ENCODE results near the gene KRT84. TPM values are rescaled to one million over a fixed set of nuclear protein-coding genes. Genes with fewer than 3 reads are reported as not detected.

Gene KRT84
- total RNA-seq, 4 donors from 2014 or later = not detected

DNA sequence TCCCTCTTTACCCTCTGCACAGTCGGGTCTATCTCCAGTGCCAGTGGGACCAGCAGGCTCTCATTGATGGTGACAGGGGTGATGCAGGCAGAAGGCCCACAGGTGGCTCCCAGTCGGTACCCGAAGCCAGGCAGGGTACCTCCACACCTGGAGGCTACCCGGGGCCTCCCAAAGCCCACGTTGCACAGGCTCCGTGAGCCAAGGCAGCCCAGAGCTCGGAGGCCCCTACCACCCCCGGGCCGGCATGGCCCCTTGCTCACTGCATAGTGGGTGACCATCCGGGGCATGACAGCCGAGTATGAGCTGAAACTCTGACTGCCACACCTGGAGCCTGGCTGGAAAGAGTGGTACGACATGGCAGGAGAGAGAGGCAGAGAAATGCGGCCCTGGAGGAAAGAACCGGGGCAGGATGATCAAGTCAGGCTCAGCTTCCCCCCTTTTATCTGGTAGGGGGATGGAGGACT, 20.5 kb upstream of the KRT84 start, which contains the start of gene KRT82:
TSS of gene KRT82 (minus strand) at position 414 of the 464 bp plus-strand sequence. CDS start at position 356, 58 bp downstream.
- Histone ChIP-seq H3K4me1 (no peaks in the 10 kb centered on the region), H3K9me3 (no peaks in the 10 kb centered on the region), H3K27me3 (peaks cover 0 to 2% (median 0%) of the 10 kb centered on the region in 3 donors), H3K36me3 (no peaks in the 10 kb centered on the region), H3K4me3 (no peak within 1 kb of the TSS), H3K27ac (no peak within 1 kb of the TSS)
- TF ChIP-seq POLR2A (IDR thresholded peaks at IDR 0.05) = no peak
- TF ChIP-seq, protein P1, sequence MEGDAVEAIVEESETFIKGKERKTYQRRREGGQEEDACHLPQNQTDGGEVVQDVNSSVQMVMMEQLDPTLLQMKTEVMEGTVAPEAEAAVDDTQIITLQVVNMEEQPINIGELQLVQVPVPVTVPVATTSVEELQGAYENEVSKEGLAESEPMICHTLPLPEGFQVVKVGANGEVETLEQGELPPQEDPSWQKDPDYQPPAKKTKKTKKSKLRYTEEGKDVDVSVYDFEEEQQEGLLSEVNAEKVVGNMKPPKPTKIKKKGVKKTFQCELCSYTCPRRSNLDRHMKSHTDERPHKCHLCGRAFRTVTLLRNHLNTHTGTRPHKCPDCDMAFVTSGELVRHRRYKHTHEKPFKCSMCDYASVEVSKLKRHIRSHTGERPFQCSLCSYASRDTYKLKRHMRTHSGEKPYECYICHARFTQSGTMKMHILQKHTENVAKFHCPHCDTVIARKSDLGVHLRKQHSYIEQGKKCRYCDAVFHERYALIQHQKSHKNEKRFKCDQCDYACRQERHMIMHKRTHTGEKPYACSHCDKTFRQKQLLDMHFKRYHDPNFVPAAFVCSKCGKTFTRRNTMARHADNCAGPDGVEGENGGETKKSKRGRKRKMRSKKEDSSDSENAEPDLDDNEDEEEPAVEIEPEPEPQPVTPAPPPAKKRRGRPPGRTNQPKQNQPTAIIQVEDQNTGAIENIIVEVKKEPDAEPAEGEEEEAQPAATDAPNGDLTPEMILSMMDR (IDR thresholded peaks at IDR 0.05 in 4 of 5, conservative IDR thresholded peaks at IDR 0.05 in 1 of 5) = no peak
- ATAC-seq (no peak), DNase-seq (no peak)
- in situ Hi-C loops (cut with MboI; ENCODE audit: low sequenced_read_pairs in 4 of 4) = no loop called here
- intact Hi-C loops (cut with DNase I; ENCODE audit: low total_unique reads) = no loop called here

DNA sequence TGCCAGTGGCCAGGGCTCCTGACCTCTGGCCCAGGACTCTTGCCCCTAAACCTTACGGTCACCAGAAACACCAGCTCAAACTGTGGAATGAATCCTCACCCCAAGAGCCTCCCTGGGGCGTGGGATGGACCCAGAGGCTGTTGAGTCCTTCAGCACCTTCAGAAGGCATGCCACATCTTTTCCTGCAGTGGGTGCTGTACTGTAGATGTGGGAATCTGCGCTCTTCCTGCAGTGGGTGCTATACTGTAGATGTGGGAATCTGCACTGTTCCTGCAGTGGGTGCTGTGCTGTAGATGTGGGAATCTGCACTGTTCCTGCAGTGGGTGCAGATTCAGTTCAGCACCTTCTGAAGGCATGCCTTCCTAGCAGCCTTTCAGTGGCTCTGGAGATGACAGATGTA, 19.5 kb upstream of the KRT84 start:
- Histone ChIP-seq H3K27me3 (peaks cover 0 to 2% (median 0%) of the 10 kb centered on the region in 3 donors), H3K9me3 (no peaks in the 10 kb centered on the region), H3K27ac (no peak overlapping the region), H3K4me1 (no peaks in the 10 kb centered on the region), H3K4me3 (no peak overlapping the region), H3K36me3 (no peaks in the 10 kb centered on the region)
- in situ Hi-C loops (cut with MboI; ENCODE audit: low sequenced_read_pairs in 4 of 4) = no loop called here
- DNase-seq (no peak), ATAC-seq (no peak)
- intact Hi-C loops (cut with DNase I; ENCODE audit: low total_unique reads) = no loop called here
- TF ChIP-seq, protein P1 (IDR thresholded peaks at IDR 0.05 in 4 of 5, conservative IDR thresholded peaks at IDR 0.05 in 1 of 5) = no peak
- TF ChIP-seq POLR2A (IDR thresholded peaks at IDR 0.05) = no peak

DNA sequence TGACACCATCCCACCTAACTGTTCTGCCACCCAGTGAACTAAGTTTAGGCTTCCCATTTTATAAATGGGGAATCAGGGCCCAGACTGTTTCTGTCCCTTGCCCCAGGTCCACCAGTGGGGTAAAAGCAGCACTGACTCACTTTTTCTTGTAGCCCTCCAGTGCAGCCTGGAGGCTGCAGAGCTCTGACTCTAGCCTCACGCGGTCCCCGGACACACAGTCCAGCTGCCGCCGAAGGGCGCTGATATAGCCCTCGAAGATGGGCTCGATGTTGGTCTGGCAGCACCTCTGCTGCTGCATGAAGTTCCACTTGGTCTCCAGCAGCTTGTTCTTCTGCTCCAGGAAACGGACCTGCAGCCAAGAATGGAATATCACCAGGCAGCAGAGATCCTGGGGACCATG, 18.1 kb upstream of the KRT84 start:
- Histone ChIP-seq H3K27ac (no peak overlapping the region), H3K27me3 (peaks cover 0 to 10% (median 2%) of the 10 kb centered on the region in 3 donors), H3K4me3 (no peak overlapping the region), H3K9me3 (no peaks in the 10 kb centered on the region), H3K36me3 (no peaks in the 10 kb centered on the region), H3K4me1 (no peaks in the 10 kb centered on the region)
- no peak for DNase-seq
- ATAC-seq = no peak
- in situ Hi-C loops (cut with MboI; ENCODE audit: low sequenced_read_pairs in 4 of 4) (no loop called here), intact Hi-C loops (cut with DNase I; ENCODE audit: low total_unique reads) (no loop called here)
- TF ChIP-seq POLR2A (IDR thresholded peaks at IDR 0.05) = no peak
- TF ChIP-seq, protein P1 (IDR thresholded peaks at IDR 0.05 in 4 of 5, conservative IDR thresholded peaks at IDR 0.05 in 1 of 5) = no peak

DNA sequence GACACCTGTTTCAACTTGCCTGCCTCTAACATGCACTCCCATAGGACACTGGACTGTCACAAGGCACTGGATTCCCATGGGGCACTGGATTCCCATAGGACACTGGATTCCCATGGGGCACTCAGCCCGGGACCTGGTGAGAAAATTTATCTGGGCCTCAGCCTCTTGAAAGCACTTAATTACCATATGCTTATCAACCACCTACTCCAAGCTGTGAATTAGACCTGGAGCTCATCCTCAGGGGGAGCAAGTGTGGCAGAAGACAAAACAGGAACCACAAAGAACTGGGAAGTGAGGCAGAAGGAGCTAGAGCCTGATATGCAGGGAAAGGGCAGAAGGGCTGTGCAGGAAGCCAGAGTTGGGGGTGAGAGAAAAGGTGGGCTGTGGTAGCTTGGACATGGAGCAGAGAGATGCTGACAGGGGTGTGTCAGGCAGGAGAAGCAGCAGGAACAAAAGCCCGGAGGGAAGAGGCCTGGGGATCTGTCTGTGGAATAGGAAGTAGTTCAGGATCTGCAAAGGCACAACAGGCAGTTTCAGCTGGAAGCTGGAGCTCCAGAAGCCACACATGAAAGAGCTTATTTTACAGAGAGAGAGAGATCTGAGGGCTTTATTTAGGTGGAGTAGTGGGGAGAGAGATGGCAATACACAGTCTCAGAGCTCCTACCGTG, 17.6 kb upstream of the KRT84 start:
- peaks cover 0 to 10% (median 2%) of the 10 kb centered on the region in 3 donors for H3K27me3 ChIP-seq
- no peak for ATAC-seq
- in situ Hi-C loops (cut with MboI; ENCODE audit: low sequenced_read_pairs in 4 of 4) (no loop called here), intact Hi-C loops (cut with DNase I; ENCODE audit: low total_unique reads) (no loop called here)
- no peak overlapping the region for H3K27ac ChIP-seq
- no peak overlapping the region for H3K4me3 ChIP-seq
- TF ChIP-seq POLR2A (IDR thresholded peaks at IDR 0.05) = no peak
- TF ChIP-seq, protein P1 (IDR thresholded peaks at IDR 0.05 in 4 of 5, conservative IDR thresholded peaks at IDR 0.05 in 1 of 5) = no peak
- H3K36me3 ChIP-seq = no peaks in the 10 kb centered on the region
- no peak for DNase-seq
- no peaks in the 10 kb centered on the region for H3K9me3 ChIP-seq
- H3K4me1 ChIP-seq = no peaks in the 10 kb centered on the region

Data from gastrocnemius medialis (tissue), 4 donors.